Stimulated activated CD4-positive, alpha-beta T cell treated with anti-CD3 and anti-CD28 coated beads, Interleukin-2, amount 100 ng/mL, for 24 hours (primary cell): ENCODE data around the gene CGNL1.

Source experiments
- DNase-seq, 2 donors: peaks; one replicate each; pipeline ENCODE4 v3.0.0-alpha.2; 2020

Gene CGNL1

DNA sequence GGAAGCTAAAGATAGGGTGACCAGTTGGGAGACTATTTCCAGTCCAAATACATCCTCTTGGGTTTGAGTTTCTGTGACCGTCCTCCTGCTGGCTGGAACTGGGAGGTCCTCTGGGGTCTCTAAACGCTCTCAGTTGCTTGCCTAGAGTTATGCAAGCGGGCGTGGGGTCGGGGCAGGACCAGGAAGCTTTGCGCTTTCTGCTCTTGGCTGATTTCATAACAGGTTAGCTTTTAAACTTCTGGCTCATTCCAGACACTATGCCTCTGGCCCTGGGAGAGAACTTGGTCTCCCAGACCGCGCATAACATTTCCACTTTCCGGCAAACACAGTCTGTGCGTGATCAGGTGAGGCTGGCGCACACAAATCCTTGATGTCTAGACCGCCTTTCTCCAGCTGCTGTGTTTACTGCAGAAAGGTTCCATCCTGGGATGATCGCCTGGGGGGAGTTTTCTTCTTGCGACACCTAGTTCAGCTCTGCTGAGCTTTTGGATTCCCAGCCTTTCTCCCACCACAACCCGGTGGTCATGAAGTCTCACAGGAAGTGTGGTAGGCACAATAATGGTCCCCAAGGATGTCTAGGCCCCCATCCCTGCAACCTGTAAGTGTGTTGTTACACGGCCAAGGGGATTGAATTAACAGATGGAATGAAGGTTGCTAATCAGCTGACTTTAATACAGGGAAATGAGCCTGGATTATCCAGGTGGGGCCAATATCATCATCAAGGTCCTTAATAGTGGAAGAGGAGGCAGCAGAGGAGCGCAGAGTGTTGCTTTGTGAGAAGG lies 23.6 kb upstream of the CGNL1 start:
- no peak for DNase-seq

DNA sequence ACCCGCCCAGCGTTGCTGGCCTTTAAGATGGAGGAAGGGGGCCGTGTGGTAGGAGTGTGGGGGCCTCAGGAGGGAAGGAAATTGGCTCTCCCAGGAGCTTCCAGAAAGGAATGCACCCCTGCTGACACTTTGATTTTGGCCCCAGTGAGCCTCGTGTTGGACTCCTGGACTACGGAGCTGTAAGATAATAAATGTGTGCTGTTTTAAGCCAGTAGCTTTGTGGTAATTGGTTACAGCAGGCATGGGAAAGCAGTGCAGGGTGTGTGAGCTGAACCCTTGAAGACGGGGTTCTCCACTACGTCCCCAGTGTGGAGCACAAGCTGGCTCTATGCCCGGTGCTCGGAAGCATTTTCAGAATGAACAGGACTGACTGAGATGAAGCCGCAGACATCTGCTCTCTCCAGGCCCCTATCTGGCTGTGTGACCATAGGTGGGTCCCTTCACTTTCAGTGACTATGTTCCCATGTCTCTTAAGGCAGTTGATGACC lies 22.9 kb upstream of the CGNL1 start:
- DNase-seq, result no peak

- no peak for DNase-seq
These were observed 21.7 kb upstream of the CGNL1 start for GRCh38 chr15:57354436-57355123.

DNA sequence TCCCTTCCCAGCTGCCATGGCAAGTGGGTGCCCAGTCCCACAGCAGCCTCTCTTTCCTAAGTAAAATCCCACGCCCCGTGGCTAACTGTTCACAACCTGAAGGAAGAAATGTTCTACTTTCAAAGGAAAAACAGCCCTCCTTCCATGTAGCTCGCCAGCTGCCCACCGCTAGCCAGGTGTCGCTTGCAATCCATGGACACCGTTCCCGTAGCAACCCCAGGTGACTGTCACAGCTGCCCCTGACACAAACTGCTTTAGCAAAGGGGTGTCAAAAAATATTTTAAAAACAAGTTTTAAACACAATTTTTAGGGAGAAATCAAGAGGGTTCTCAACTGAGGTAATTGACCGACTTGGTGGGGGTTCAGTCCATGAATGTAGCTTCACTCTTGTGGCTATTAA lies 21.0 kb upstream of the CGNL1 start:
- no peak for DNase-seq

DNA sequence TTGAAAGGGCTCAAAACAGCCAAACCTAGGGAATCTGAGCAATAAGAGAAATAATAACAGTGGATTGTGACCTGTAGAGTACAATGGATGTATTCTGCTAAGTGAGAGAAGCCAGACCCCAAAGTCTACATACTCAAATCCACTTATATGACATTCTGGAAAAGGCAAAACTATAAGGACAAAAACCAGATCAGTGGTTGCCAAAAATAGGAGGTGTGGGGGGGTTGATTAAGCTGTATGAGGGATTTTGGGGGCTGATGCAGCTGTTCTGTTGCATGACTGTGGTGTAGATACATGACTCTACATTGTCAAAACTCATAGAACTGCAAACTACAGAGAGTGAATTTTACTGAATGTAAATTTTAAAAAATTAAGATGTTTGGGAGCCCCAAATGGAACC lies 20.1 kb upstream of the CGNL1 start:
- no peak for DNase-seq

- DNase-seq, result no peak
These were observed 19.7 kb upstream of the CGNL1 start for GRCh38 chr15:57356636-57357035.

DNA sequence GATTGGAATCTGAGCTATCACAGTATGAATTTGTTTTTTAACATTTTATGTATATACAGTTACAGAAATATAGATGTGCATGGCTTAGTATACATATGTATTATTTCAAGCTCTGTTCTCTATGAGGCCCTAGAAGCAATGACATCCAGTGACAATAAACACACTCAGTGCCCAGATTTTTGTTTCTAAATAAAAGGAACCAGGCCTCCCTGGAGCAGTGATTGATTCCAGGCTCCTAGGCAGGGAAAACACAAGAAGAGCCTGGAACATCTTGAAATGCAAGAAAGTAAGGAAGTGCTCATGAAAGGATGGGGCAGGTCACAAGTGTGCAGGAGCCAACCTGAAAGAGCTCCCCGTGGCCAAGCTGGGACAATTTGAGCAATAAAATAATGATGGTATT lies 18.5 kb upstream of the CGNL1 start:
- DNase-seq, result no peak

DNA sequence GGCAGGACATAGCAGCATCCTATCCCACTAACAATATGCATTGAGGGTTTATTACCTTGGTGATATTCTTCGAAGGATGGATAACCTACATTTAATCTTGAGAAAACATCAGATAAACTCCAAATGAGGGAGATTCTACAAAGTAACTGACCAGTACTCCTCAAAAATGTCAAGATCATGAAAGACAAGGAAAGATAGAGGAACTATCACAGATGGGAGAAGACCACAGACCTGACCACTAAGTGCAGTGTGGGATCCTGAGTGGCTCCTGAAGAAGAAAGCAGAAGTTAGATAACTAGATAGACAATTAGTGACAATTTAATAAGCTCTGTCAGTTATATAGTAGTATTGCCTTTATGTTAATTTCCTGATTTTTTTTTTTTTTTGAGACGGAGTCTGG lies 17.7 kb upstream of the CGNL1 start:
- no peak for DNase-seq

- DNase-seq, result no peak
These were observed 12.6 kb upstream of the CGNL1 start for GRCh38 chr15:57363661-57364060.

DNA sequence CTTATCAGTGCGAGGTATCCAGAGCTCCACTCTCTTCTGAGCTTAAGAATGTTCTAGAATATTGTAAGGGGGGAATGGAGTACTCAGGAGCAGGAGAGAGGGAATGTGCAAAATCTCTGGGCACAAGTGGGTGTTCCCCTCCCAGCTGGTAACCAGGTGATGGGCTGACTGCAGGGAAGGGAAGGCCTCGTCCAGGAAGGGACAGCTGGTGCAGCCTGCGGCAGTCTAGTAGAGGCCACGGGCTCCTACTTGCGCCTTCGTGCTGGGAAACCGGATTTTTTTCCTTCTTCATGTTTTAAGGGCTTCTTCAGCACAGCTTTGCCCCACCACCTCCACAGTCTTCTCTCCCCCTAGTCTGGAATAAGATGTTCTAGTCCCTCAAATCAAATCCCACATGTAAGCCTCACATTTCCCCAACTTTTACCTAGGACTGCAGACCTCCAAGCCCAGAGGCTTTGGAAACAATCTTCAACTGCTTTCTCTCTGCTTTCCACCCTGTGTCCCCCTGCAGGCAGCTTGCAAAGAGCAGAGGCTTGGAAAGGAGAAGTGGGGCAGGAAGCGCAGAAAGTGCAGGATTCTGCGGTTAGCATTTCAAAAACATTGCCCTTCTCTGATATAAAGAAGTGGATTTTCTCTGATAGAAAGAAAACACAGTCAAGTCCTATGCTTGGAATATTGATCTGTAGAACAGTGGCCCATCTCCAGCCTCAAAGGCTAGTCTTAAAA lies 11.9 kb upstream of the CGNL1 start:
- DNase-seq, result no peak

DNA sequence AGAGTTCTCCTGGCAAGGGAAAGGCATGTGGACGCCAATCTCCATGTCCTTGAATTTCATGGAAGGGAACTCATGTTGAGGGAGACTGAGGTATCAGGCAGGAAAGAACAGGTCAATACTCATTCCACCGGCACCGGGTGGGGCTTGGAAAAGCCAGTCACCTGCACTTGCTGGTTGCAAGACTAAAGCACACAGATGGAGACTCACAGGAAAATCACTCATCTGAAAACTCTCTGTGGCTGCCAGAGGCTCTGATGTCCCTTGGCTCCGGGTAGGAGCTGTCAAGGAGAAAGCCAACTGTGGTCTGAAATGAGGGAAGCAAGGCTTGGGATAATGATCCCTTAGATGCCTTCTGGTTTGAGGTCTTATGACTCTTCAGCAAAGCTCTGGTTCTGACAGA lies 8.7 kb upstream of the CGNL1 start:
- DNase-seq, result no peak

DNA sequence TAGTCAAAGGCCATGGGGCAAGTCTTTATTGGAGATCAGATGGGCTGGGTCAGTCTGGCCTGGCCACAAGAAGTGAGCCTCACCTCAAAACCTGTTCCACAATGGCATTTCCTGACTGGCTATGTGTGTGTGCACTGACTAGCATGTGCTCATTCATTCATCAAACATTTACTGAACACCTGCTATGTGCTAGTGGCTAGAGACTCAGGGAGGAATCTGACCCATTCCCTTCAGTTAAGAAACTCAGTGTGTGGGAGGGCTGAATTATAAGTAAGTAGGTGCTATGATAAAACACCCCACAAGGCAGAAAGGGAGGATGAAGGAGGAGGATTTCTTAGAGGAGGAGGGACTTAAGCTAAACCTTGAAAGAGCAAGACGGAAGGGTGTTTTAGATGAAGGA lies 5.4 kb upstream of the CGNL1 start:
- no peak for DNase-seq

DNA sequence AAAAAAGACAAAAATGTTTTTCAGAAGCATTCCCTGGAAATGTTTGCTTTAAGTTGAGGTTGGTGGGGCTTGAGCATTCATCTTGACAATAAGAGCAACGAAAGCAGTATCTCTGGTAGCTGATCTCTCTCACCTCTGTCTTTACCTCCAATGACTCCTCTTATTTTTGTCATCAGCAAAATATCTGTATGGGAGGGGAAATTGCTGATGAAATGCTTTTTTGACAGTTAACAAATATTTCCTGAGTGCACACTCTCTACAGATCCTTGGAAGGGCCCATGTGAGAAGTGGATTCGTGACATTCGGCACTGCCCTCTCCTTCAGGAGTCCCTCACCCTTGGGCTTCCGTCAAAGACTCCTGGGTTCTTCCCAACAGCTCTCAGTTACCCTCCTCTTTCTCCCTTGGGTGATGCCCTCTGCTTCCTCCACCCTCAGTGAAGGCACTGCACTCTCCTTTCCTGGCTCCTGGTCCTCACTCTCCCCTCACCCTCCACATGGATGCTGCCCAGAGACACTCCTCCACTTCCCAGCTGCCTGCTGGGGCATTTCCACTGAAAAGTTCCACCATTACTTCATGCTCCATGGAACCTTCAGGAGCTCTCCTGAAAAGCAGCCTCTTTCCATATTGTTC lies 2.9 kb upstream of the CGNL1 start:
- no peak for DNase-seq

GRCh38 chr15:57373882-57374276 lies 2.4 kb upstream of the CGNL1 start:
- no peak for DNase-seq

DNA sequence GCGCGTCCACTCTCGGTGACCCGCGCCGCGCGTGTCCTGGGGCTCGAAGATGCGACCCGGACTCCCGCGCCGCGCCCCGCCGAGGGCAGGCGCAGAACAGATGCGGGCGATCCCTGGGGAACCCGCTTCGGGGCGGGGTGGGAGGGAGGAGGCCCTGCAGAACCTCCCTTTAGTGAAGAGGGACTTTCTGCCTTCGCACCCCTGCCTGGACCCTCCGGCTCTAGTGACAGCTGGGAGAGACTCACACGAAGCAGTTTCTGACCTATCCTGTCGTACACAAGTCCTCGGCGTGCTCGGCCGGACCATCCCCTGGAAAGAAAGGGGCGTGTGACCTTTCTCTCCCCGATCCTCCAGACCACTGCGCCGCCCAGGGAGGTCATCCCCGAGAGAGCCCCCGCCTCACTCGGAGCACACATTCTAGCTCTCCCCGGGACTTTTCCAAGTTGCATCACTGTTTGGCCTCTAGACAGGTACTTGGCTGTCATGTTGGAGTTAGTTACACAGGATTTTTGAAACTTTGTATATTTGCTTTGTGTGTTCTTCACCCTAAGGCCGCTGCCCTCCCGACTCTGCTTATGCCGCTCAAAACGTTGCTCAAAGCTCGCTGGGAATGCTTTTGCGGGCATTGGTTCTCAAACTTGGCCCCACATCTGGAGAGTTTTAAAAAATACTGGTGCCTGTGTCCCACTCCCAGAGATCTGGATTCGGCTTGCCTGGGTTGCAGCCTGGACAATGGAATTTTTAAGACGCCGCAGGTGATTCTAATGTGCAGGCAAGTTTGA lies 582 bp downstream of the CGNL1 start:
- DNase-seq, result peak in 1 of 2 donors; percentile 10

DNA sequence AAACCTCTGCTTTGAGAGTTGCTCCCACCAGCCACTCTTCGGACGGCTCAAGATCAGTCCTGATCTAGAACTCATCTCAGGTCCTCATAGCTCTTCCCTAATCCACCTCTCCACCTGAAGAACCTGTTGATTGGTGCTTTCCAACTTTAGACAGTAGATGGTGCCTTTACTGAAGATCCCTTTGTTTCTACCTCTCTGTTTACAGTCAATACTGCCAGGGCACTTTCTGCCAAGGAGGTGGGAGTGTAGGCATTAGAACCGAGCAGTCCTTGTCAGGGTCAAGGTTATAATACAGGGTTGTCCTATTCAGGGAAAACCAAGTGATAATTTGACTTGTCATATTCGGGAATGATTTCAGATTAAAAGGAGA lies 1.2 kb downstream of the CGNL1 start:
- no peak for DNase-seq

- DNase-seq, result no peak
These were observed 3.2 kb downstream of the CGNL1 start for GRCh38 chr15:57379487-57379886.

DNA sequence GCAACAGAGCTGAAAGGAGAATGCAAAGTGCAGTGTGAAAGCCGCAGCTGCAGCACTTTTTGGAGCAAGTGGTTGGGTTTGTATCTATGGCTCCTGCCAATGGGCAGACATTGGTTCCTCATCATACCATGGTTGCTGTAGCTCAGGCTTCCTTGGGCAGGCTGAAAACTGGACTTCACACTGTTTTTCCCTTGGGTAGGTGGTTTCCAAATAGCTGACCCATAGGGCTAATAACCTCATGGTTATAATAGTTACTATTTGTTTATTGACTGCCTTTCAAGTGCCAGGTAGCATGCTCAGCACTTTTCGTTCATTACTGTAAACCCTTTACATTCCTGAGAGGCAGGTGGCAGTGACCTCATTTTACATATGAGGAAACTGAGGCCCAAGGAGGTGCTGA lies 4.5 kb downstream of the CGNL1 start:
- DNase-seq, result no peak

- no peak for DNase-seq
These were observed 5.9 kb downstream of the CGNL1 start for GRCh38 chr15:57382215-57382614.

DNA sequence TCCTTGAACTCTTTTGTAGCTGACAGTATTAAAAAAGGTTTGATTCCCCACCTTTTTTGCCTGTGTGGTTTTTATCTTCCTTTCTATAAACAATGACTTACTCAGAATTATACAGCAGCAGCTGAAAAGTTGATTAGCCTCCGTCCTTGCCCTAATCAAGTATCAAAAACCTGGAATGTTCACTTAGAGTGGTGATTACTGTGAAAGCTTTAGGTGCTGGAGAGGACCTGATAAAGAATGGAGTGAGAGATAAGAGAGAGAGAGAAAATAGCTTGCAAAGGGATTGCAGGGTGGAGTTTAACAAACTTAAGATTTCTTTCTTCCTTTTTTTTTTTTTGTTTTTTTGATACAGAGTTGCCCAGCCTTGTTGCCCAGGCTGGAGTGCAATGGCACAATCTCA lies 6.7 kb downstream of the CGNL1 start:
- DNase-seq, result no peak

- DNase-seq, result no peak
These were observed 7.7 kb downstream of the CGNL1 start for GRCh38 chr15:57384024-57384423.

GRCh38 chr15:57384816-57385215 lies 8.5 kb downstream of the CGNL1 start:
- no peak for DNase-seq

DNA sequence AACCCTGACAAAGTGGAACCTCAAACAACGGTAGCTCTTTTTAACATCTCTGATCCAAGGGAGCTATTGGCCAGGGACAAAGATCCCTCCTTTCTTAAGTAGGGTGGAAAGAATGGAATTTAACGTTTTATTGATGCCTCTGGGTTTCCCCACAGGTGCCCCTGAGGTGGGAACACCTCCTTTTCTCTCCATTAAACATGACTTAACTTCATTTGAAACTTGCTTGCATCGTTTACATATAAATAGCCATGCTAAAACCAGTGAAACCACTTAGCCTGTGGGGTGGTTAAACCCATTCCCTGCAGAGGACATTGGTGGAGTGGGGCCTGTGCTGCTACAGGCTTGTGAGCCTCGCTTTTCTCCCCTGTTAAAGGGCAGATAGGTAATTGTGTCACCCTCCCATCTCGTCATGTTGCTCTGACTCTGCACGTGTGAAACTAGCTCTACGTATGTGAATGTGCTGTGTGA lies 9.7 kb downstream of the CGNL1 start:
- no peak for DNase-seq
